Retinal pigment epithelial cell (primary cell): ENCODE data around the gene PARD3.

Experiments used
- DNase-seq: peaks from one replicate; pipeline ENCODE4 v3.0.0-alpha.2; 2010; ENCODE audit warnings: low read depth
- H3K4me3 ChIP-seq: 2 replicates; pipeline ENCODE4 v1.5.1; 2011; ENCODE audit warnings: mild to moderate bottlenecking, low read length, control low read depth, moderate library complexity
- CTCF ChIP-seq: conservative IDR thresholded peaks from 2 replicates; pipeline ENCODE4 v1.5.1; 2011; ENCODE audit warnings: low read depth, low read length, control low read depth, inconsistent platforms

PARD3 gene

DNA sequence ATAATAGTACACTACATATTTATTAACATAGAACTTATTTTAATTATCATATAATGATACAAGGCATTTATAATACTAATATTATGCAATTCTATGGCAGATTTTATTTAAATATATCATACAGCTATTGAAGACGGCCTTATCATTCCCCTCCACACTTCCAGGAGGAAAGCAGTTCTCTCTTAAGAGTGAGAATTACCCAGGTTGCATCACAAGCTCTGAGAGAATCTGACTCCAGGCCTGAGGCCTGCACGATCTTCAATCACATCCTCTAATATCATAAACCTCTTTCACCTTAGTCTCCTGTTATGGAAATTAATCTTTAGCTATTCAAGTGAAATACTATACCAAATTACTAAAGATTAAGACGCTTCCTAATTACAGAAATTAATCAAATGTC is 564.4 kb downstream of the PARD3 start:
- no peak overlapping the region for H3K4me3 ChIP-seq
- TF ChIP-seq CTCF: no peak
- DNase-seq: no peak

DNA sequence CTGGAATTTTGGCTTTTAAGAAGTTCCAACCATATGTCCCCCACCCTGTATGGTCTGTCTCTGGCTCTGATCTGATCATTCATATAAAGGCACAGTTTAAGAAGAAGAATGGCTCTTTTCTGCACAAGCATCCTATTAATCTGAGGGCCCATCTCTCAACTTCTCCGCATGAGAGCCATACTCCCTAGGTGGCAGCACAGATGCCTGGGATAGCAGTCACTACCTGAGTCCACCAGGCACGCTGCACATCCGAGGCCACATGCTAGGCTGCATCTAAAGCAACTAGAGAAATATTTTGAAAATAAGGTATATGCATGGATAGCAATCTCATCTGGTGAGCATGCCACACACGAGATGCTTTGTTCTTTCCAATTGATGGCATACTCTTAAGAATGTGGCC is 565.5 kb downstream of the PARD3 start:
- no peak for DNase-seq
- no peak overlapping the region for H3K4me3 ChIP-seq
- peak; percentile 23 for TF ChIP-seq CTCF

GRCh38 chr10:34247560-34247959 is 567.5 kb downstream of the PARD3 start:
- no peak for TF ChIP-seq CTCF
- H3K4me3 ChIP-seq: no peak overlapping the region
- no peak for DNase-seq

- DNase-seq: no peak
- no peak for TF ChIP-seq CTCF
- no peak overlapping the region for H3K4me3 ChIP-seq
Measured at GRCh38 chr10:34244756-34245484, 570.2 kb downstream of the PARD3 start.

DNA sequence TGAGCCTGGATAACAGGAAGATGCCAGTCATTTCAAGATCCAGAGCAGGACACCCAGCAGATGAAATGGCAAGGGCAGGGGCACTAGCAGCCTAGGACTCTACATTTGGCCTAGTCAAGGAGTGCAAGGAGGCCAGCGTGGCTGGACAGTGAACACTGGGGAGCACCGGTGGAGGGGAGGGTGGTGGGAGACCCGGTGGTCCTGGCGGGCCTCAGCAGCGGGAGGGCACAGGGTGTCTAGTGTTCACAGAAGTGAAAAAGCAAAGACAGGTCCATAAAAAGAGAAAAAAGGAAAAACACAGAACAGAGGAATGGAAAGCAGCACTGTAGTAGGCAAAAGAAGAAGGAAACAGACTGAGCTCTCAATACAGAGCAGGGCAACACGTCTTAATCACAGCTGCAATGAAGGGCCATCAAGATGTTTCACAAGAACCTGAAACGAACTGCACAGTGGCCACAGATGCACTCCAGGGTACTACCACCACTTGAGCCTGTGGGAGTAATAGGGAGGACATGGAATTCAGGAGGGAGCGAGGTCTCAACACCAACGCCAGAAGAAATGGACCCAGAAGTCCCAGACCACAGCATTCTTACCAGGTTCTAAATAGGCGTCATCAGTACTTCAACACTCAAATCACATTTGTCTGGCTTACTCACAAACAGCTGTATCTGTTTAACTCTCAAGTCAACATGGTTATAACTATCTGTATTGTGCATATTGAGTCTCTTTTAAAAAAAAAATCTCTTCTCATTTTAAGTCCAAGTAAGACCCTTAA is 573.7 kb downstream of the PARD3 start:
- no peak for TF ChIP-seq CTCF
- DNase-seq: no peak
- H3K4me3 ChIP-seq: no peak overlapping the region

DNA sequence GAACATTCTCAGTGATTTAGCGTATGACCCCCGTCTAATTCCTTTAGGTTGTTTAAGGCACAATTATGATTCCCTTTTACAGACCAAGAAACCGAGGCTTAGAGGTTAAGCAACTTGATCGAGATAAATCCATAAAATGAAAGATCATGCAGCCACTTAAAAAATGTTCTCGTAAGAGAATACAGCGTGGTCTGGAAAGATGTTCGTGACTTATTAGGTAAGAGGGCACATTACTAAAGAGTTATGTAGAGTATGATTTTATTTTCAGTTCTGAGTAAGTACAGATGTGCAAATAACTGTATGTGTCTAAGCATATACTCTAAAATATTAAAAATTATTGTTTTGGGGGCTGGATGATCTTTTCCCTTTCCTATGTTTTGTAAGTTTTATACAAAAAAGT is 575.1 kb downstream of the PARD3 start:
- DNase-seq: no peak
- no peak overlapping the region for H3K4me3 ChIP-seq
- TF ChIP-seq CTCF: no peak
